Measurements from ENCODE around the gene HNRNPM. TPM values are rescaled to one million over a fixed set of nuclear protein-coding genes. Genes with fewer than 3 reads are reported as not detected.

Gene HNRNPM
- total and polyA plus RNA-seq, 7 donors = 53.2 to 146 (median 91.8) TPM

DNA sequence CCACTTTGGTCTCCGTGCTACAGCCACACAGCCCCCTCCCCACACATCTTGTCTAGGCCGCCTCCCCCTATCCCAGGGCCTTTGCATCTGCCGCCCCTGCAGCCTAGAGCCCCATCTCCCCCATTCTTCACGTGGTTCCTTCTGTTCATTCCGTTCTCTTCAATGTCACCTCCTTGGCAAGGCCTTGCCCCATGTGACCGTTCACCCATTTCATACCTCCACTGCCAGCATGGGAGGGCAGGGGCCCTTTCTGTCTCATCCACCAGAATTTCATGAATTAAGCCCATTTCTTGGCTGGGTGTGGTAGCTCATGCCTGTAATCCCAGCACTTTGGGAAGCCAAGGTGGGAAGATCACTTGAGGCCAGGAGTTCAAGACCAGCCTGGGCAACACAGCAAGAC is 15.7 kb upstream of the HNRNPM start:
- H3K27me3 ChIP-seq (ENCODE audit: insufficient read depth in 3 of 3, low read length in 2 of 3) = no peaks in the 10 kb centered on the region
- H3K27ac ChIP-seq = no peak overlapping the region
- peaks cover 4% of the 10 kb centered on the region for H3K4me1 ChIP-seq
- ATAC-seq (no peak), DNase-seq (no peak)
- peaks cover 2 to 40% of the 10 kb centered on the region in 2 donors for H3K36me3 ChIP-seq (ENCODE audit: insufficient read depth in 1 of 2, low read depth in 1 of 2)
- 82 to 89% (median 84%) methylated on average over 6 of the region's 6 CpGs for WGBS, 3 donors
- TF ChIP-seq, protein P1, sequence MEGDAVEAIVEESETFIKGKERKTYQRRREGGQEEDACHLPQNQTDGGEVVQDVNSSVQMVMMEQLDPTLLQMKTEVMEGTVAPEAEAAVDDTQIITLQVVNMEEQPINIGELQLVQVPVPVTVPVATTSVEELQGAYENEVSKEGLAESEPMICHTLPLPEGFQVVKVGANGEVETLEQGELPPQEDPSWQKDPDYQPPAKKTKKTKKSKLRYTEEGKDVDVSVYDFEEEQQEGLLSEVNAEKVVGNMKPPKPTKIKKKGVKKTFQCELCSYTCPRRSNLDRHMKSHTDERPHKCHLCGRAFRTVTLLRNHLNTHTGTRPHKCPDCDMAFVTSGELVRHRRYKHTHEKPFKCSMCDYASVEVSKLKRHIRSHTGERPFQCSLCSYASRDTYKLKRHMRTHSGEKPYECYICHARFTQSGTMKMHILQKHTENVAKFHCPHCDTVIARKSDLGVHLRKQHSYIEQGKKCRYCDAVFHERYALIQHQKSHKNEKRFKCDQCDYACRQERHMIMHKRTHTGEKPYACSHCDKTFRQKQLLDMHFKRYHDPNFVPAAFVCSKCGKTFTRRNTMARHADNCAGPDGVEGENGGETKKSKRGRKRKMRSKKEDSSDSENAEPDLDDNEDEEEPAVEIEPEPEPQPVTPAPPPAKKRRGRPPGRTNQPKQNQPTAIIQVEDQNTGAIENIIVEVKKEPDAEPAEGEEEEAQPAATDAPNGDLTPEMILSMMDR (IDR thresholded peaks at IDR 0.05) = no peak
- intact Hi-C loops (cut with DNase I) = no loop called here
- no peak overlapping the region for H3K4me3 ChIP-seq
- H3K9me3 ChIP-seq = no peaks in the 10 kb centered on the region

DNA sequence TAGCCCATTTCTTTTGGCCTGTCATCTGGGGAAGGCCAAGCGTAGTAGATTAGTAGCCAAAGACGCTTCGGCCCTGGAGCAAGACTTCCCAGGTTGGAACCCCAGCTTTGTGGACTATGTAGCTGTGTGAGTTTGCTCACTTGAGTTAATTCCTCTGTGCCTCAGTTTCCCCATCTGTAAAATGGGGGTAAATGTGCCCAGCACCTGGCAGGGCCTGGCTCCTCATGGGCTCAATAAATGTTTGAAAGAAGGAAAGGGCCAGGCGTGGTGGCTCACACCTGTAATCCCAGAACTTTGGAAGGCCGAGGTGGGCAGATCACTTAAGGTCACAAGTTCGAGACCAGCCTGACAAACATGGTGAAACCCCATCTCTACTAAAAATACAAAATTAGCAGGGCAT is 14.9 kb upstream of the HNRNPM start:
- H3K36me3 ChIP-seq (ENCODE audit: insufficient read depth in 1 of 2, low read depth in 1 of 2) = peaks cover 2 to 40% of the 10 kb centered on the region in 2 donors

DNA sequence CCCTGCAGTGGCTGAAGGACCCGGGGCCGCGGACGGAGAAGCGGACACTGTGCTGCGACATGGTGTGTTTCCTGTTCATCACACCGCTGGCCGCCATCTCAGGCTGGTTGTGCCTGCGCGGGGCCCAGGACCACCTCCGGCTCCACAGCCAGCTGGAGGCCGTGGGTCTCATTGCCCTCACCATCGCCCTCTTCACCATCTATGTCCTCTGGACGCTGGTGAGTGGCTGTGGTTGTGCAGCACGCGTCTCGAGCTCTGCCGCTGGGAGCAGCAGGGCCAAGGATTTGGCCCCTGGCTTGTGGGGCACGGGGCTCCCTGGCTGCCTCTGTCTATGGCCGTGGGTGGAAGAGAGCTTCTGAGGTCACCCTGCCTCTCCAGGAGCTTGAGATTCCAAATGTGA is 14.1 kb upstream of the HNRNPM start:
- TF ChIP-seq, protein P1 (IDR thresholded peaks at IDR 0.05) = no peak
- 91 to 94% (median 92%) methylated on average over 20 of the region's 20 CpGs for WGBS, 3 donors
- no peak for DNase-seq

More for the DNA sequence above, 14.9 kb upstream of the HNRNPM start:
- Histone ChIP-seq H3K9me3 (no peaks in the 10 kb centered on the region), H3K27ac (no peak overlapping the region), H3K4me1 (no peaks in the 10 kb centered on the region), H3K4me3 (no peak overlapping the region), H3K27me3 (ENCODE audit: insufficient read depth in 3 of 3, low read length in 2 of 3) (no peaks in the 10 kb centered on the region)
- no peak for DNase-seq
- intact Hi-C loops (cut with DNase I) = no loop called here
- 88 to 95% (median 93%) methylated on average over 6 of the region's 6 CpGs for WGBS, 3 donors
- ATAC-seq = no peak
- TF ChIP-seq, protein P1 (IDR thresholded peaks at IDR 0.05) = no peak

DNA sequence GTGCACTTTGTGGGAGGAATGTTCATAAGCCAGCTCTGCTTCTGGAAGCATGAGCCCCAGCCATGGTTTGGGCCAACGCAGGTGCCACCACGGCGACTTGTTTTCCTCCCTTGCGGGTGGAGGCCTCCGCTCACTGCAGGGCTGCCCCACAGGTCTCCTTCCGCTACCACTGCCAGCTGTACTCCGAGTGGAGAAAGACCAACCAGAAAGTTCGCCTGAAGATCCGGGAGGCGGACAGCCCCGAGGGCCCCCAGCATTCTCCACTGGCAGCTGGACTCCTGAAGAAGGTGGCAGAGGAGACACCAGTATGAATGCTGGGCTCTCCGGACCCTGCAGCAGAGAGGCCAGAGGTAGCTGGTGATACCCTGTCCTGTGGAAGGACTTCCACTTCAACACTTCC is 6.5 kb upstream of the HNRNPM start:
- H3K4me3 ChIP-seq = no peak overlapping the region
- WGBS, 3 donors = 94 to 95% (median 95%) methylated on average over 12 of the region's 12 CpGs
- DNase-seq (peak in 1 of 2 donors; percentile 28), ATAC-seq (no peak)
- H3K36me3 ChIP-seq (ENCODE audit: insufficient read depth in 1 of 2, low read depth in 1 of 2) = peaks cover 0 to 25% of the 10 kb centered on the region in 2 donors
- no peak overlapping the region for H3K27ac ChIP-seq
- TF ChIP-seq, protein P1 (IDR thresholded peaks at IDR 0.05) = no peak
- H3K27me3 ChIP-seq (ENCODE audit: insufficient read depth in 3 of 3, low read length in 2 of 3) = no peaks in the 10 kb centered on the region
- no peaks in the 10 kb centered on the region for H3K4me1 ChIP-seq
- H3K9me3 ChIP-seq = no peaks in the 10 kb centered on the region
- intact Hi-C loops (cut with DNase I) = no loop called here

More for the DNA sequence above, 14.1 kb upstream of the HNRNPM start:
- ATAC-seq = no peak
- Histone ChIP-seq H3K4me3 (no peak overlapping the region), H3K27ac (no peak overlapping the region), H3K27me3 (ENCODE audit: insufficient read depth in 3 of 3, low read length in 2 of 3) (no peaks in the 10 kb centered on the region), H3K9me3 (no peaks in the 10 kb centered on the region), H3K4me1 (no peaks in the 10 kb centered on the region), H3K36me3 (ENCODE audit: insufficient read depth in 1 of 2, low read depth in 1 of 2) (peaks cover 2 to 45% of the 10 kb centered on the region in 2 donors)
- intact Hi-C loops (cut with DNase I) = no loop called here

Data from psoas muscle (tissue), 8 donors.